Upper lobe of left lung (tissue), 4 donors: ENCODE measurements around the gene CIAO2A.

Source experiments
- CTCF ChIP-seq, 6 experiments: fragments of 450-650 bp in 4 of 6; fragments of 200-600 bp in 2 of 6; sonication (generic) in 2 of 6; IDR thresholded peaks; one replicate each; pipeline ENCODE4 v1.5.1; 2016 to 2019; ENCODE audit warnings: antibody characterized with exemption in 6 of 6
- EP300 ChIP-seq, 4 donors: sonication (generic); formaldehyde crosslinking; IDR thresholded peaks; one replicate each; pipeline ENCODE4 v1.5.1; 2017; ENCODE audit warnings: antibody characterized with exemption in 4 of 4, control low read depth in 2 of 4
- POLR2A ChIP-seq, 4 donors: fragments of 450-650 bp; IDR thresholded peaks; one replicate each; pipeline ENCODE4 v1.5.1; 2016 to 2017; ENCODE audit warnings: antibody characterized with exemption in 4 of 4, mild to moderate bottlenecking in 2 of 4
- POLR2AphosphoS5 ChIP-seq, 2 donors: sonication (generic); formaldehyde crosslinking; IDR thresholded peaks; one replicate each; pipeline ENCODE4 v1.5.1; 2017; ENCODE audit warnings: antibody characterized with exemption in 2 of 2

DNA sequence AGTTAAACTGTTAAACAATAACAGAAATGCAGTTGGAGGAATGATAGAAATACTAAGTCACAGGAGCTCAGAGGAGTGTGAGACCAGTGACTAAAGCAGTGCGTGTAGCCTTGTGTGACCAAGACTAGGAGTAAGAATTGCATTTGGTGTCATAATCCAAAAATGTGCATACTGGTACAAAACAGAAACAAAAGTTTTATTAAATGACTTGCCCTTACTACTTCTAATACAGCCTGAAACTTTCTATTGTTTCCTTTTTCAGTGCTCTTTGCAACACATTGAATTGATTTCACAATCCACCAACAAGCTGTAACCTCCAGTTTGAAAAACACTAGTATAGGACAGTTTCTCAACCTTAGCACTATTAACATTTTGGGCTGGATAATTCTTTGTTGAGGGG lies 19.3 kb upstream of the CIAO2A start:
- TF ChIP-seq CTCF (IDR thresholded peaks at IDR 0.05) (no peak), POLR2AphosphoS5 (IDR thresholded peaks at IDR 0.05) (no peak), POLR2A (IDR thresholded peaks at IDR 0.05) (no peak), EP300 (IDR thresholded peaks at IDR 0.05) (no peak)
